ENCODE measurements around the gene ENTPD7. TPM values are rescaled to one million over a fixed set of nuclear protein-coding genes. Genes with fewer than 3 reads are reported as not detected.

Gene ENTPD7
- total and polyA plus RNA-seq, 8 donors: 15.1 to 18.0 (median 16.1) TPM

DNA sequence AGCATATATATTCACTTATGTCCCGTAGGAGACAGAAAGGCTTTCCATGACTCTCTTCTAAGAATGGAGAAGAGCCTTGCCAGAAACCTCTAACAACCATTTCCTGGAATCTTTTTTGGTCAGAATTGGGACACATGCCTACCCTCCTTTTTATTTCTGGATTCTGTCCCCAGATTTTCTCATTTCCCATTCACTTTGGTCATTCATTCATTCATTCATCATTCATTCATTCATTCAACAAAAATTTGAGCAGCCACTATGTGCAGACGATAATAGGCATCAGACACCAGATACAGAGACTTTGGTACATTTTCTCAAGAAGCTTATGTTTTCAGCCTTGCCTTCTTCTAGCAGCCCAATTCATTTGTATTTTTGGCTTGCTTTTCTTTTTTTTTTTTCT, 6.0 kb downstream of the ENTPD7 start:
- no peaks in the 10 kb centered on the region for H3K9me3 ChIP-seq
- no peaks in the 10 kb centered on the region for H3K27me3 ChIP-seq
- no peak overlapping the region for H3K4me3 ChIP-seq
- TF ChIP-seq, protein P1, sequence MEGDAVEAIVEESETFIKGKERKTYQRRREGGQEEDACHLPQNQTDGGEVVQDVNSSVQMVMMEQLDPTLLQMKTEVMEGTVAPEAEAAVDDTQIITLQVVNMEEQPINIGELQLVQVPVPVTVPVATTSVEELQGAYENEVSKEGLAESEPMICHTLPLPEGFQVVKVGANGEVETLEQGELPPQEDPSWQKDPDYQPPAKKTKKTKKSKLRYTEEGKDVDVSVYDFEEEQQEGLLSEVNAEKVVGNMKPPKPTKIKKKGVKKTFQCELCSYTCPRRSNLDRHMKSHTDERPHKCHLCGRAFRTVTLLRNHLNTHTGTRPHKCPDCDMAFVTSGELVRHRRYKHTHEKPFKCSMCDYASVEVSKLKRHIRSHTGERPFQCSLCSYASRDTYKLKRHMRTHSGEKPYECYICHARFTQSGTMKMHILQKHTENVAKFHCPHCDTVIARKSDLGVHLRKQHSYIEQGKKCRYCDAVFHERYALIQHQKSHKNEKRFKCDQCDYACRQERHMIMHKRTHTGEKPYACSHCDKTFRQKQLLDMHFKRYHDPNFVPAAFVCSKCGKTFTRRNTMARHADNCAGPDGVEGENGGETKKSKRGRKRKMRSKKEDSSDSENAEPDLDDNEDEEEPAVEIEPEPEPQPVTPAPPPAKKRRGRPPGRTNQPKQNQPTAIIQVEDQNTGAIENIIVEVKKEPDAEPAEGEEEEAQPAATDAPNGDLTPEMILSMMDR (IDR thresholded peaks at IDR 0.05): no peak
- H3K27ac ChIP-seq: no peak overlapping the region
- DNase-seq (no peak), ATAC-seq (no peak)
- intact Hi-C loops (cut with DNase I): no loop called here
- peaks cover 0 to 46% of the 10 kb centered on the region in 2 donors for H3K36me3 ChIP-seq
- peaks cover 6 to 26% of the 10 kb centered on the region in 2 donors for H3K4me1 ChIP-seq

DNA sequence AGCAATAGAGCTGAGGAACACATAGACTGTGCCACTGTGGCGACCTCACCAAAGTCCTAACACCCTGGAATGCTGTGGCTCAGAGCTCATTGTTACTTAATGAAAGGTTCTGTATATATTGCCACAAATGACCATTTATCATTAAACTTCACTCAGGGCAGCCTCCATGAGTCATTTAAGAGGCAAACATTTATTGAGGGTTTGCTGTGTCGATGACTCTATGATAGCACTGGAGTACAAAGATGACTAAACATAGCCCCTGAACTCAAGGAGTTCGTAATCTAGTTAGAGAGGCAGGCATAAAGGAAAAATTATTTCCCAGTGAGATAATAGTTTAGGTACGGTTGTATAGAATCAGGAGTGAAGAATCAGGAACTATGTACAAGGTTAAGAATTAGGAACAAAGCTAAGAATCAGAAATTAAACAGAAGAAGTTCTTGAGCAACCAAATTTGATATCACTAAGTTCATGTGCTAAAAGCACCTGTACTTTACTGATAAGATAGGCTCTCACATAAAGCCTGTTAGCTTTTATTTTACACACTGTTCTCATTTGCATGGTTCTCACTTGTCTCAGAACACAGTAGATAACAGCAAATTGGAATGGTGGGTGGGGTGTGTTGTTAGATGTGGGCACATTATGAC, 7.9 kb downstream of the ENTPD7 start:
- no peaks in the 10 kb centered on the region for H3K27me3 ChIP-seq
- H3K36me3 ChIP-seq: peaks cover 0 to 53% of the 10 kb centered on the region in 2 donors
- no peak overlapping the region for H3K27ac ChIP-seq
- TF ChIP-seq, protein P1 (IDR thresholded peaks at IDR 0.05): no peak
- peaks cover 0 to 6% of the 10 kb centered on the region in 2 donors for H3K4me1 ChIP-seq
- ATAC-seq (peak; percentile 52), DNase-seq (no peak)
- intact Hi-C loops (cut with DNase I): no loop called here
- H3K9me3 ChIP-seq: no peaks in the 10 kb centered on the region
- H3K4me3 ChIP-seq: no peak overlapping the region

DNA sequence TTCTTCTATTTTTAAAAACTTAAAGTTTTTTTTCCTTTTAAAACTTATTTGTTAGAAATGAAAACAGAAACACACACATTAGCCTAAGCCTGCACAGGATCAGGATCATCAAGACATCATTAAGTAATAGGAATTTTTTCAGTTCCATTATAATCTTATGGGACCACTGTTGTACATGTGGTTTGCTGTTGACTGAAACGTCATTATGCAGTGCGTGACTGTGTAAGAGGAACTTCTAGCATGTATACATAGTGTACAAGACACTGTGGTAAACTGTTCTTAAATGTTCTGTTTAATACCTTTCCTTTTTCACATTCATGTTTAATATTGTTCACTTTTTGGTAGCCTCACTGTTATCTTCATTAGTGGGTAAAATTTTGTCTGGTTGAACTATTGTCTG, 12.1 kb downstream of the ENTPD7 start:
- Histone ChIP-seq H3K4me1 (peaks cover 0 to 21% of the 10 kb centered on the region in 2 donors), H3K27me3 (no peaks in the 10 kb centered on the region), H3K36me3 (peaks cover 0 to 21% of the 10 kb centered on the region in 2 donors), H3K4me3 (no peak overlapping the region), H3K9me3 (no peaks in the 10 kb centered on the region), H3K27ac (no peak overlapping the region)
- TF ChIP-seq, protein P1 (IDR thresholded peaks at IDR 0.05): no peak
- intact Hi-C loops (cut with DNase I): no loop called here
- ATAC-seq: no peak
- no peak for DNase-seq

DNA sequence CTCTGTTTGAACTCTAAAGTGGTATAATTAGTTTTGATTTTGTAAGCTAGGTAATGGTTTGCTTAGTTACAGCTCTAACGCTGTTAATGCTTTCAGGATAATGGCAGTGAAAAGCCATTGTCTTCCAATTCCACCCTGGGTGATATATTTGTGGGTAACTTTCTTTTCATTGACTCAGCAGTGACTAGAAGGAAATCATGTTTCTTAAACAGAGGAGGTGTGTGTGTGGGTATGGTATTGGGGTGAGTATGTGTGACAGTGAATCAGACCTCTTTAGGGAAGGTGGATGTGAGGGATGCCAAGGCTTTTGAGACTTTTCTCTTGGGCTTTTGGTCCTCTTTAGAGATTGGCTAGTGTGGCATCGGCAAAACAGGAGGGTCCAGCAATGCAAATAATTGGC, 13.6 kb downstream of the ENTPD7 start:
- no peak for ATAC-seq
- Histone ChIP-seq H3K27me3 (no peaks in the 10 kb centered on the region), H3K4me1 (peaks cover 0 to 21% of the 10 kb centered on the region in 2 donors)

DNA sequence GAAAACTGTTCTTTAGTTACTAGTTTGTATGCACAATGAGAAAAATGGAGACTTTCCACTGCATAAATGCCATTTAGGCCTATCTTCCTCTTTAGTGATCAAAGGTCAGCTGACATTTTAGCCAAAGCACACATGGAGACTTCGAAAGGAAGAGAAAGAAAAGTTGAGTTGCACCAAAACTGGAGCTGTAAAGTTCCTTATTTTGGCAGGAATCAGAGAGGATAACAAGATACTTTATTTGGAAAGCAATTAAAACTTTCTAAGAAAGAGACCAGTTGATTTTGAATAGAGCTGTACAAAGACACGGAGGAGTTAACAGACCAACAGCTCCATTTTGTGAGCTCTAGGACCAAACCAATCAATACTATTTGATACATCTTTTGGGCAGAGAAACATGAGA, 14.2 kb downstream of the ENTPD7 start:
- intact Hi-C loops (cut with DNase I): no loop called here
- ATAC-seq: no peak
- peaks cover 0 to 15% of the 10 kb centered on the region in 2 donors for H3K36me3 ChIP-seq

More for the DNA sequence above, 13.6 kb downstream of the ENTPD7 start:
- H3K4me3 ChIP-seq: no peak overlapping the region
- no peak overlapping the region for H3K27ac ChIP-seq
- intact Hi-C loops (cut with DNase I): no loop called here
- peaks cover 0 to 15% of the 10 kb centered on the region in 2 donors for H3K36me3 ChIP-seq
- no peak for DNase-seq
- TF ChIP-seq, protein P1 (IDR thresholded peaks at IDR 0.05): no peak
- no peaks in the 10 kb centered on the region for H3K9me3 ChIP-seq

More for the DNA sequence above, 14.2 kb downstream of the ENTPD7 start:
- no peaks in the 10 kb centered on the region for H3K27me3 ChIP-seq
- peaks cover 0 to 21% of the 10 kb centered on the region in 2 donors for H3K4me1 ChIP-seq
- DNase-seq: no peak
- H3K4me3 ChIP-seq: no peak overlapping the region
- H3K9me3 ChIP-seq: no peaks in the 10 kb centered on the region
- TF ChIP-seq, protein P1 (IDR thresholded peaks at IDR 0.05): no peak
- peak overlapping the region in 1 of 2 donors; percentile 59 for H3K27ac ChIP-seq
